Fibroblast of mammary gland (primary cell): ENCODE measurements around the gene SEC24D.

Experiments
- DNase-seq: peaks from one replicate; pipeline ENCODE4 v3.0.0-alpha.2; 2010; ENCODE audit warnings: low read depth
- H3K4me3 ChIP-seq: 2 replicates; pipeline ENCODE4 v1.5.1; 2011; ENCODE audit warnings: low read depth, mild to moderate bottlenecking, low read length, moderate library complexity; ENCODE audit not compliant: control insufficient read depth
- CTCF ChIP-seq: conservative IDR thresholded peaks from 2 replicates; pipeline ENCODE4 v1.5.1; 2011; ENCODE audit warnings: low read depth, low read length, inconsistent platforms; ENCODE audit not compliant: control insufficient read depth, insufficient read depth

SEC24D gene

GRCh38 chr4:118813561-118813960 is 22.4 kb downstream of the SEC24D start:
- no peak for TF ChIP-seq CTCF
- H3K4me3 ChIP-seq = no peak overlapping the region
- no peak for DNase-seq

- no peak for DNase-seq
- no peak for TF ChIP-seq CTCF
- no peak overlapping the region for H3K4me3 ChIP-seq
Measured at GRCh38 chr4:118811832-118812231, 24.1 kb downstream of the SEC24D start.

GRCh38 chr4:118810991-118811764 is 24.7 kb downstream of the SEC24D start:
- peak; percentile 96 for DNase-seq
- no peak for TF ChIP-seq CTCF
- no peak overlapping the region for H3K4me3 ChIP-seq

- DNase-seq = no peak
- H3K4me3 ChIP-seq = no peak overlapping the region
- no peak for TF ChIP-seq CTCF
Measured at GRCh38 chr4:118807659-118808058, 28.3 kb downstream of the SEC24D start.

- no peak for DNase-seq
- no peak overlapping the region for H3K4me3 ChIP-seq
- TF ChIP-seq CTCF = no peak
Measured at GRCh38 chr4:118803253-118803652, 32.7 kb downstream of the SEC24D start.

- H3K4me3 ChIP-seq = no peak overlapping the region
- TF ChIP-seq CTCF = no peak
- no peak for DNase-seq
Measured at GRCh38 chr4:118801895-118802575, 33.9 kb downstream of the SEC24D start.
